ENCODE results near the gene FHIP2A.
A peak's percentile ranks its signal among the peaks of the same experiment; 100 is the strongest.

Gene FHIP2A

DNA sequence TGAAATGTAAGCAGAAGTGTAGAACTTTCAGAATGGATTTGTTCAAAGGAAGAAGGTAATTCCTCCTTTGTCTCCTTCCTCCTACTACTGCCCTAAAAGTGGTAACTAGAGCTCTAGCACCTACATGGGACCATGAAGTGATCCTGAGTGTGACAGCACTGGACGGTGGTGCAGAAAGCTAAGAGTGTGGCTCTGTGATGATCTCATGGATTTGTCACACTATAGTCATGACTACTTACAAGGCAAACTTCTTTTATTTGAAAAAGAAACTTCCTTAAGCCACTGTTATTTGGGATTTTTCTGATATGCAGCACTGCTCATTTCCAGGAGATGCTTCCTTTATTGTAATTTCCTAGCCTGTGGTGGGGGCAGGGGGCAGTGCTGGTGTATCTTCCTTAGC, 5.8 kb upstream of the FHIP2A start:
- no peak for TF ChIP-seq RAD21 (IDR thresholded peaks at IDR 0.05; ENCODE audit: low read depth)
- no peak for TF ChIP-seq EGR1 (IDR thresholded peaks at IDR 0.05)
- TF ChIP-seq, protein P1, sequence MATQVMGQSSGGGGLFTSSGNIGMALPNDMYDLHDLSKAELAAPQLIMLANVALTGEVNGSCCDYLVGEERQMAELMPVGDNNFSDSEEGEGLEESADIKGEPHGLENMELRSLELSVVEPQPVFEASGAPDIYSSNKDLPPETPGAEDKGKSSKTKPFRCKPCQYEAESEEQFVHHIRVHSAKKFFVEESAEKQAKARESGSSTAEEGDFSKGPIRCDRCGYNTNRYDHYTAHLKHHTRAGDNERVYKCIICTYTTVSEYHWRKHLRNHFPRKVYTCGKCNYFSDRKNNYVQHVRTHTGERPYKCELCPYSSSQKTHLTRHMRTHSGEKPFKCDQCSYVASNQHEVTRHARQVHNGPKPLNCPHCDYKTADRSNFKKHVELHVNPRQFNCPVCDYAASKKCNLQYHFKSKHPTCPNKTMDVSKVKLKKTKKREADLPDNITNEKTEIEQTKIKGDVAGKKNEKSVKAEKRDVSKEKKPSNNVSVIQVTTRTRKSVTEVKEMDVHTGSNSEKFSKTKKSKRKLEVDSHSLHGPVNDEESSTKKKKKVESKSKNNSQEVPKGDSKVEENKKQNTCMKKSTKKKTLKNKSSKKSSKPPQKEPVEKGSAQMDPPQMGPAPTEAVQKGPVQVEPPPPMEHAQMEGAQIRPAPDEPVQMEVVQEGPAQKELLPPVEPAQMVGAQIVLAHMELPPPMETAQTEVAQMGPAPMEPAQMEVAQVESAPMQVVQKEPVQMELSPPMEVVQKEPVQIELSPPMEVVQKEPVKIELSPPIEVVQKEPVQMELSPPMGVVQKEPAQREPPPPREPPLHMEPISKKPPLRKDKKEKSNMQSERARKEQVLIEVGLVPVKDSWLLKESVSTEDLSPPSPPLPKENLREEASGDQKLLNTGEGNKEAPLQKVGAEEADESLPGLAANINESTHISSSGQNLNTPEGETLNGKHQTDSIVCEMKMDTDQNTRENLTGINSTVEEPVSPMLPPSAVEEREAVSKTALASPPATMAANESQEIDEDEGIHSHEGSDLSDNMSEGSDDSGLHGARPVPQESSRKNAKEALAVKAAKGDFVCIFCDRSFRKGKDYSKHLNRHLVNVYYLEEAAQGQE (IDR thresholded peaks at IDR 0.05; ENCODE audit: low read depth) = no peak
- TF ChIP-seq CREB1 (IDR thresholded peaks at IDR 0.05; ENCODE audit: low read depth) = no peak
- TF ChIP-seq, protein P2, sequence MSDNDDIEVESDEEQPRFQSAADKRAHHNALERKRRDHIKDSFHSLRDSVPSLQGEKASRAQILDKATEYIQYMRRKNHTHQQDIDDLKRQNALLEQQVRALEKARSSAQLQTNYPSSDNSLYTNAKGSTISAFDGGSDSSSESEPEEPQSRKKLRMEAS (IDR thresholded peaks at IDR 0.05) = no peak
- no peak for TF ChIP-seq TAF1 (IDR thresholded peaks at IDR 0.05; ENCODE audit: low read depth)
- TF ChIP-seq ZBTB7A (IDR thresholded peaks at IDR 0.05; ENCODE audit: low read depth) = no peak
- no peak for TF ChIP-seq CEBPB (IDR thresholded peaks at IDR 0.05)
- no peak for TF ChIP-seq EP300 (IDR thresholded peaks at IDR 0.05; ENCODE audit: borderline replicate concordance)
- TF ChIP-seq, protein P3, sequence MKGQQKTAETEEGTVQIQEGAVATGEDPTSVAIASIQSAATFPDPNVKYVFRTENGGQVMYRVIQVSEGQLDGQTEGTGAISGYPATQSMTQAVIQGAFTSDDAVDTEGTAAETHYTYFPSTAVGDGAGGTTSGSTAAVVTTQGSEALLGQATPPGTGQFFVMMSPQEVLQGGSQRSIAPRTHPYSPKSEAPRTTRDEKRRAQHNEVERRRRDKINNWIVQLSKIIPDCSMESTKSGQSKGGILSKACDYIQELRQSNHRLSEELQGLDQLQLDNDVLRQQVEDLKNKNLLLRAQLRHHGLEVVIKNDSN (IDR thresholded peaks at IDR 0.05) = no peak
- no peak for TF ChIP-seq YY1 (IDR thresholded peaks at IDR 0.05; ENCODE audit: low read depth)
- TF ChIP-seq TCF12 (IDR thresholded peaks at IDR 0.05; ENCODE audit: low read depth) = no peak
- no peak for TF ChIP-seq NFIC (IDR thresholded peaks at IDR 0.05)
- TF ChIP-seq TEAD4 (IDR thresholded peaks at IDR 0.05) = no peak
- TF ChIP-seq FOXM1 (IDR thresholded peaks at IDR 0.05; ENCODE audit: borderline replicate concordance, low read depth) = no peak

DNA sequence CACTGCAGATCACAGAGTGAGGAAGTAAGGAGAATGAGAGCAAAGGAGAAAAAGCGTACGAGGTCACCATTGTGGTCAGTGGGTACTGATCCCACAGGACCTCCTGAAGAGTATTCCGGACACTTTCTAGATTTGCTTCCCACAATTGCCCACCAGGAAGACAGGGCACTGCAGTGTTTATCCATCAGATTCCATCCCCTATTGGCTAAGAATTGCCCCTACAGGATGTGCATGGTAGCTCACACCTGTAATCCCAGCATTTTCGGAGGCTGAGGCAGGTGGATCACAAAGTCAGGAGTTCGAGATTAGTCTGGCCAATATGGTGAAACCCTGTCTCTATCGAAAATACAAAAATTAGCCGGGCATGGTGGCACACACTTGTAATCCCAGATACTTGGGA, 5.3 kb upstream of the FHIP2A start:
- TF ChIP-seq ZBTB7A (IDR thresholded peaks at IDR 0.05; ENCODE audit: low read depth) (no peak), TCF12 (IDR thresholded peaks at IDR 0.05; ENCODE audit: low read depth) (no peak), RAD21 (IDR thresholded peaks at IDR 0.05; ENCODE audit: low read depth) (no peak)

DNA sequence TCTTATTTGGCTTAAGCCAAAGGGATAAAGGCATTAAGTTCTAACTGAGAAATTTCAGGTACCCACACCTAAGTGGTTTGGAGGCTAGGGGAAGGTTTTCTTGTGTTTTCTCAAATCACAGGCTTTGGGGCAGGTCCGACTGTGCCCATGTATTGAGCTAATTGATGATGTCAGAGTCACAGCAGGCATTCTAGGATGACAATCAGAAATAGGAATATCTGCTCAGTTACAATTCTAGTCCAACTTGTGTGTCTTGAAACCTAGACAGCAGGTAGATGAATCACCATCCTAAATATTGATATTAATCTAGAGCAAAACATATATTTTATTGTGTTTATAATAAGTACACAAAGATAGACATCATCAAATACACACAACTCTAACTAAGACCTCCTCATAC, 2.3 kb upstream of the FHIP2A start:
- TF ChIP-seq, protein P1 (IDR thresholded peaks at IDR 0.05; ENCODE audit: low read depth) = no peak
- TF ChIP-seq TCF12 (IDR thresholded peaks at IDR 0.05; ENCODE audit: low read depth) = no peak
- TF ChIP-seq CEBPB (IDR thresholded peaks at IDR 0.05) = no peak
- no peak for TF ChIP-seq TEAD4 (IDR thresholded peaks at IDR 0.05)
- TF ChIP-seq, protein P2 (IDR thresholded peaks at IDR 0.05) = no peak
- no peak for TF ChIP-seq EGR1 (IDR thresholded peaks at IDR 0.05)
- TF ChIP-seq TAF1 (IDR thresholded peaks at IDR 0.05; ENCODE audit: low read depth) = no peak
- TF ChIP-seq ZBTB7A (IDR thresholded peaks at IDR 0.05; ENCODE audit: low read depth) = no peak
- TF ChIP-seq, protein P3 (IDR thresholded peaks at IDR 0.05) = no peak
- no peak for TF ChIP-seq RAD21 (IDR thresholded peaks at IDR 0.05; ENCODE audit: low read depth)
- no peak for TF ChIP-seq CREB1 (IDR thresholded peaks at IDR 0.05; ENCODE audit: low read depth)
- TF ChIP-seq NFIC (IDR thresholded peaks at IDR 0.05) = no peak
- no peak for TF ChIP-seq YY1 (IDR thresholded peaks at IDR 0.05; ENCODE audit: low read depth)
- no peak for TF ChIP-seq FOXM1 (IDR thresholded peaks at IDR 0.05; ENCODE audit: borderline replicate concordance, low read depth)
- no peak for TF ChIP-seq EP300 (IDR thresholded peaks at IDR 0.05; ENCODE audit: borderline replicate concordance)

DNA sequence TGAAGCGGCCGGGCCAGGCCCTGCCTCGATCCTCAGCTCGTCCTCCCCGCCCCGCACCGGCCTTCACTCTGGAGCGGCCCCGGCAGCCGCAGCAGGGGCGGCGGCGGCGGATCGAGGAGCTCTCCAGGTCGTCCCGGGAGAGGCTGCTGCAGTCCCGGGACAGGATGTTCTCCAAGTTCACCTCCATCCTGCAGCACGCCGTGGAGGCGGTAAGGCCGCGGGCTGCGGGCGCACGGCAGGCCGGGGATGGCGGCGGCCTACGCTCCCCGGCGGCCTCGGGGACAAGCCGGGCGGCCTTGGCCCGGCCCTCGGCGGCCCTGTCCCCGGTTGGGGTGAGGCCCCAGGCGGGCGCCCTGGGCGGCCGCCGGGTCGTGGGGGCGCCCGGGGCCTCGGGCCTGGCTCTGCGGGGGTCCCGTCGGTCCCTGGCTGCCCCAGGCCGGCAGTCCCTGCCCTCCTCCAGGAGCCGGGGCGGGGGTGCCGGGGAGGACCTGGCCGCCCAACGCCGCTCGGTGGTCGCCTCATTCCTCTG, 399 bp downstream of the FHIP2A start:
- TF ChIP-seq NFIC (IDR thresholded peaks at IDR 0.05) = peak; percentile 6; the same call in 1 of the 2 replicates
- TF ChIP-seq, protein P1 (IDR thresholded peaks at IDR 0.05; ENCODE audit: low read depth) = no peak; the same call in 1 of the 2 replicates
- no peak for TF ChIP-seq YY1 (IDR thresholded peaks at IDR 0.05; ENCODE audit: low read depth)

Data from Ishikawa (cell line).